ENCODE results near the gene COL6A2.

COL6A2 gene

DNA sequence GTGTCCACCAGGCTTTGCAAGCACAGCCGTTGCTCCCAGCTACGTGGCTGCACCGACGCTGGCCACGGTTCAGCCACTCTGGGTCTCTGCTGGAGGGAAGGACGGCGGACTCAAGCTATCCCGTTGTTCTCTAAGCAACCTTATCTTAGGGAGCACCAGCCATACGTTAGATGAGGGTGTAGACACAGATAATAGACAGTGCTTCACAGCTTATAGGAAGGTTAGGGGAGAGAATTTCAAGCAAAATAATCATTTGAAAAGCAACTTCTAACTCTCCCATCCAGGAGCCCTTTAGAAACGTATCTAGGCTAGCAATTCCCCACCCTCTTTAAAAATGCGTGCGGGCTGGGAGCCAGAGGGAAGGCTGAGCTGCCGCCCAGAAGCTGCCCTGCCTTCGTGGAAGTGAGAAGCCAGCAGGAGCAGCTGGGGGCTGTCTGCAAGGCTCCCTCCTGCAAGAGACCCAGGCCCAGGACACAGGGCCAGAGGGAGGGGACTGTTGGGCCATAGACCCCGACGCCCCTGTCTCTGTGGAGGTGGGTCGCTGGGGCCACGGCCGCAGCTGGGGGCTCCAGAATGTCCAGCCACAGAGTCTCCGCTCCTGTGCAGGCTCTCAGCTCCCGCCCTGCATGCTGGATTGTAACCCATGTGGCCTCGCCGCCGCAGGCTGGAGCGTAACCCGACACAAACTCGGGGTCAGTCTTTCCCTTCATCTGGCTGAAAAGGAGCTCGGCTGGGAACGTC lies 31.2 kb upstream of the COL6A2 start:
- Histone ChIP-seq H3K36me3 (ENCODE audit: control insufficient read depth, insufficient read depth, low read length) (no peaks in the 10 kb centered on the region), H3K4me3 (replicated peaks; ENCODE audit: low read depth, low read length) (no peak overlapping the region), H3K27me3 (replicated peaks; ENCODE audit: control insufficient read depth, insufficient read depth, low read length) (no peaks in the 10 kb centered on the region)
- DNase-seq (ENCODE audit: extremely low read depth, insufficient read length) = no peak
- no peak for TF ChIP-seq CTCF (IDR thresholded peaks at IDR 0.05; ENCODE audit: insufficient read depth, low read length, poor library complexity, severe bottlenecking)

DNA sequence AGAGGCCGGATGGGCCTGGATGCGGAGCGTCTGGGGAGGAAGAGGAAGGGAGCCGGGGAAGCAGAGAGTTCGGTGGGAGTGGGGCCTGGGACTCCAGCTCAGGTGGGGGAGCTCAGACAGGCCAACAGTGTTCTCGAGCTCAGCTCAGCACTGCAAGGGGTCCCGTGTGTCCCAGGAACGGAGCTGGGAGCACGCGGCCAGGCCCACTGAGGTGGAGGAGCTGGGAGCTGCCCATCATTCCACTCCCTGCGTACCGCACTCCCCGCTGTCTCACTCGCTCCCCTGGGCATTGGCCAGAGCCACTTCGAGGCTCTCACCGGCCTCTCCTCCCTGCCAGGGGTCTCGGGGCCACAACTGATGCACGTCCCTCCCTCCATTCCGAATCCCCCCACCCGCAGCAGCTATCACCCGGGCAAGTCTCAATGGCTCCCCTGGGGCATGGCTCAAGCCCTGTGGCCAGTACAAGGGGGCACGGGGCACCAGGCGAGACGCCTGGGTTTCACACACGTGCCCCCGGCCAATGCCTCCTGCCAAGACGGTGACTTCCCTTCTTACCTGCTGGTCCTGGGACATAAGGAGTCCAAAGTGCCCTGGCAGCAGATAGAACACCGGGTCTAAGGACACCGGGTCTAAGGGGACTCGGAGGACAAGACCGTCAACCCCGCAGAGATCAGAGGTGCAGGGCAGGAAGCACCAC lies 30.3 kb upstream of the COL6A2 start:
- no peak overlapping the region for H3K4me3 ChIP-seq (replicated peaks; ENCODE audit: low read depth, low read length)
- no peak for DNase-seq (ENCODE audit: extremely low read depth, insufficient read length)
- no peak for TF ChIP-seq CTCF (IDR thresholded peaks at IDR 0.05; ENCODE audit: insufficient read depth, low read length, poor library complexity, severe bottlenecking)
- no peaks in the 10 kb centered on the region for H3K36me3 ChIP-seq (ENCODE audit: control insufficient read depth, insufficient read depth, low read length)
- H3K27me3 ChIP-seq (replicated peaks; ENCODE audit: control insufficient read depth, insufficient read depth, low read length) = no peaks in the 10 kb centered on the region

GRCh38 chr21:46068516-46069079 lies 29.3 kb upstream of the COL6A2 start:
- H3K27me3 ChIP-seq (replicated peaks; ENCODE audit: control insufficient read depth, insufficient read depth, low read length) = no peaks in the 10 kb centered on the region
- no peak for DNase-seq (ENCODE audit: extremely low read depth, insufficient read length)
- no peak overlapping the region for H3K4me3 ChIP-seq (replicated peaks; ENCODE audit: low read depth, low read length)
- no peaks in the 10 kb centered on the region for H3K36me3 ChIP-seq (ENCODE audit: control insufficient read depth, insufficient read depth, low read length)
- TF ChIP-seq CTCF (IDR thresholded peaks at IDR 0.05; ENCODE audit: insufficient read depth, low read length, poor library complexity, severe bottlenecking) = no peak

DNA sequence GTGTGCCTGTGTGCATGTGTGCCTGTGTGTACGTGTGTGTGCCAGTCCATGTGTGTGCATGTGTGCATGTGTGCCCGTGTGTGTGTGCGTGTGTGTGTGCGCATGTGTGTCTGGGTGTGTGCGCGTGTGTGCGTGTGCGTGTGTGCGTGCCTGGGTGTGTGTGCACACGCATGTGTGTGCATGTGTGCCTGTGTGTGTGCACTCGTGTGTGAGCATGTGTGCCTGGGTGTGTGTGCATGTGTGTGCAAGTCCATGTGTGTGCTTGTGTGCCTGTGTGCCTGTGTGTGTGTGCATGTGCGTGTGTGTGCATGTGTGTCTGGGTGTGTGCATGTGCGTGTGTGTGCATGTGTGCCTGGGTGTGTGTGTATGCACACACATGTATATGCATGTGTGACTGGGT lies 28.7 kb upstream of the COL6A2 start:
- Histone ChIP-seq H3K4me3 (replicated peaks; ENCODE audit: low read depth, low read length) (no peak overlapping the region), H3K36me3 (ENCODE audit: control insufficient read depth, insufficient read depth, low read length) (no peaks in the 10 kb centered on the region), H3K27me3 (replicated peaks; ENCODE audit: control insufficient read depth, insufficient read depth, low read length) (no peaks in the 10 kb centered on the region)
- no peak for TF ChIP-seq CTCF (IDR thresholded peaks at IDR 0.05; ENCODE audit: insufficient read depth, low read length, poor library complexity, severe bottlenecking)
- DNase-seq (ENCODE audit: extremely low read depth, insufficient read length) = no peak

GRCh38 chr21:46069719-46070279 lies 28.1 kb upstream of the COL6A2 start:
- H3K27me3 ChIP-seq (replicated peaks; ENCODE audit: control insufficient read depth, insufficient read depth, low read length) = no peaks in the 10 kb centered on the region
- no peaks in the 10 kb centered on the region for H3K36me3 ChIP-seq (ENCODE audit: control insufficient read depth, insufficient read depth, low read length)
- H3K4me3 ChIP-seq (replicated peaks; ENCODE audit: low read depth, low read length) = no peak overlapping the region
- no peak for TF ChIP-seq CTCF (IDR thresholded peaks at IDR 0.05; ENCODE audit: insufficient read depth, low read length, poor library complexity, severe bottlenecking)
- no peak for DNase-seq (ENCODE audit: extremely low read depth, insufficient read length)
